ENCODE measurements around the gene ZNF491. TPM values are rescaled to one million over a fixed set of nuclear protein-coding genes. Genes with fewer than 3 reads are reported as not detected.
"Not testable (repeated sequence)": the region's sequence is repeated elsewhere in the genome, so short reads cannot be mapped to it uniquely, and the experiment has no call there.

ZNF491 gene
- total and polyA plus RNA-seq, 4 donors = 0.54 to 4.9 (median 1.8) TPM

GRCh38 chr19:11832253-11832912 is 34.1 kb downstream of the ZNF491 start:
- ATAC-seq (ENCODE audit: insufficient read depth, low FRiP score) = no peak
- no peak overlapping the region for H3K9ac ChIP-seq (ENCODE audit: insufficient read depth in 1 of 2, low read length in 2 of 2)
- H3K27me3 ChIP-seq (ENCODE audit: control insufficient read depth in 3 of 3, insufficient read depth in 3 of 3, low read length in 2 of 3) = no peaks in the 10 kb centered on the region
- H3K36me3 ChIP-seq (ENCODE audit: control insufficient read depth in 4 of 4, insufficient read depth in 4 of 4, low read length in 4 of 4) = peaks cover 10 to 46% (median 34%) of the 10 kb centered on the region in 4 donors
- WGBS, 2 donors = 97 to 98% methylated on average over 8 of the region's 8 CpGs
- TF ChIP-seq, protein P1, sequence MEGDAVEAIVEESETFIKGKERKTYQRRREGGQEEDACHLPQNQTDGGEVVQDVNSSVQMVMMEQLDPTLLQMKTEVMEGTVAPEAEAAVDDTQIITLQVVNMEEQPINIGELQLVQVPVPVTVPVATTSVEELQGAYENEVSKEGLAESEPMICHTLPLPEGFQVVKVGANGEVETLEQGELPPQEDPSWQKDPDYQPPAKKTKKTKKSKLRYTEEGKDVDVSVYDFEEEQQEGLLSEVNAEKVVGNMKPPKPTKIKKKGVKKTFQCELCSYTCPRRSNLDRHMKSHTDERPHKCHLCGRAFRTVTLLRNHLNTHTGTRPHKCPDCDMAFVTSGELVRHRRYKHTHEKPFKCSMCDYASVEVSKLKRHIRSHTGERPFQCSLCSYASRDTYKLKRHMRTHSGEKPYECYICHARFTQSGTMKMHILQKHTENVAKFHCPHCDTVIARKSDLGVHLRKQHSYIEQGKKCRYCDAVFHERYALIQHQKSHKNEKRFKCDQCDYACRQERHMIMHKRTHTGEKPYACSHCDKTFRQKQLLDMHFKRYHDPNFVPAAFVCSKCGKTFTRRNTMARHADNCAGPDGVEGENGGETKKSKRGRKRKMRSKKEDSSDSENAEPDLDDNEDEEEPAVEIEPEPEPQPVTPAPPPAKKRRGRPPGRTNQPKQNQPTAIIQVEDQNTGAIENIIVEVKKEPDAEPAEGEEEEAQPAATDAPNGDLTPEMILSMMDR (IDR thresholded peaks at IDR 0.05; ENCODE audit: control extremely low read depth, extremely low read depth) = no peak
- H3K9me3 ChIP-seq (ENCODE audit: control insufficient read depth in 4 of 4, insufficient read depth in 3 of 4, low read length in 3 of 4) = peaks cover 18 to 34% (median 31%) of the 10 kb centered on the region in 4 donors
- no peaks in the 10 kb centered on the region for H3K4me1 ChIP-seq (ENCODE audit: control insufficient read depth in 5 of 5, insufficient read depth in 5 of 5, low read length in 5 of 5)
- no peak for DNase-seq
- H3K27ac ChIP-seq (ENCODE audit: low read depth in 1 of 2, low read length in 1 of 2) = no peak overlapping the region
- no peak overlapping the region for H3K4me3 ChIP-seq

DNA sequence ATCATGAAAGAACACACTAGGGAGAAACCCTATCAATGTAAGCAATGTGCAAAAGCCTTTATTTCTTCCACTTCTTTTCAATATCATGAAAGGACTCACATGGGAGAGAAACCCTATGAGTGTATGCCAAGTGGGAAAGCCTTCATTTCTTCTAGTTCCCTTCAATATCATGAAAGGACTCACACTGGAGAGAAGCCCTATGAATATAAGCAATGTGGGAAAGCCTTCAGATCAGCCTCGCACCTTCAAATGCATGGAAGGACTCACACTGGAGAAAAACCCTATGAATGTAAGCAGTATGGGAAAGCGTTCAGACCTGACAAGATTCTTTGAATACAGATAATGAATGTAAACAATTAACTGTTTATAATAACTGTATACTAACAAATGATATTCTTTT is 35.2 kb downstream of the ZNF491 start:
- Histone ChIP-seq H3K9me3 (ENCODE audit: control insufficient read depth in 4 of 4, insufficient read depth in 3 of 4, low read length in 3 of 4) (peaks cover 21 to 34% (median 31%) of the 10 kb centered on the region in 4 donors), H3K27ac (ENCODE audit: low read depth in 1 of 2, low read length in 1 of 2) (no peak overlapping the region), H3K4me3 (no peak overlapping the region), H3K27me3 (ENCODE audit: control insufficient read depth in 3 of 3, insufficient read depth in 3 of 3, low read length in 2 of 3) (no peaks in the 10 kb centered on the region), H3K4me1 (ENCODE audit: control insufficient read depth in 5 of 5, insufficient read depth in 5 of 5, low read length in 5 of 5) (no peaks in the 10 kb centered on the region), H3K36me3 (ENCODE audit: control insufficient read depth in 4 of 4, insufficient read depth in 4 of 4, low read length in 4 of 4) (peaks cover 10 to 46% (median 32%) of the 10 kb centered on the region in 4 donors), H3K9ac (ENCODE audit: insufficient read depth in 1 of 2, low read length in 2 of 2) (no peak overlapping the region)
- WGBS, 2 donors = 95 to 98% methylated on average over 2 of the region's 2 CpGs
- DNase-seq = no peak
- TF ChIP-seq, protein P1 (IDR thresholded peaks at IDR 0.05; ENCODE audit: control extremely low read depth, extremely low read depth) = no peak
- ATAC-seq (ENCODE audit: insufficient read depth, low FRiP score) = no peak

- not testable (repeated sequence) for ATAC-seq (ENCODE audit: insufficient read depth, low FRiP score); H3K9ac ChIP-seq (ENCODE audit: insufficient read depth in 1 of 2, low read length in 2 of 2)
- 87 to 90% methylated on average over 2 of the region's 2 CpGs for WGBS, 2 donors
Measured at GRCh38 chr19:11835626-11836066, 37.3 kb downstream of the ZNF491 start.

DNA sequence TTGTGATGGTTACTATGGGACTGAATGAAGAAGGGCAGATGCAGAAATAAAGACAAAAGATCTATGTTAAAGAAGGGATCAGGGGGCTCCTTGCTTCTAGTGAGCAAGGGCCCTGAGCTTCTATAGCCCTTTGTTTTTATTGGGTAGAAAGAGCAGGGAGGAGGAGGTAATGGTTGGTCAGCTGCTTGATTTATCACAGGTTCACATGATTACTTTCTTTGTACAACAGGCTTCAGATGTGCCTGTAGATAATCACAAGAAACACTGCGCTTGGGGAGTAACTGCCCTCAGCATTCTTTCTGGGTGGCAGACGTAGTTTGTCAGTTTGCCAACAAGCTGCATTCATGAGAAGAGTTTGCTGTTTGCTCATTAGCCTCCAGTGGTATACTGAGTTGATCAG is 45.4 kb downstream of the ZNF491 start:
- Histone ChIP-seq H3K4me3 (no peak overlapping the region), H3K27me3 (ENCODE audit: control insufficient read depth in 3 of 3, insufficient read depth in 3 of 3, low read length in 2 of 3) (no peaks in the 10 kb centered on the region), H3K27ac (ENCODE audit: low read depth in 1 of 2, low read length in 1 of 2) (no peak overlapping the region), H3K4me1 (ENCODE audit: control insufficient read depth in 5 of 5, insufficient read depth in 5 of 5, low read length in 5 of 5) (peaks cover 0 to 9% (median 0%) of the 10 kb centered on the region in 5 donors), H3K36me3 (ENCODE audit: control insufficient read depth in 4 of 4, insufficient read depth in 4 of 4, low read length in 4 of 4) (no peaks in the 10 kb centered on the region), H3K9me3 (ENCODE audit: control insufficient read depth in 4 of 4, insufficient read depth in 3 of 4, low read length in 3 of 4) (no peaks in the 10 kb centered on the region), H3K9ac (ENCODE audit: insufficient read depth in 1 of 2, low read length in 2 of 2) (no peak overlapping the region)
- TF ChIP-seq, protein P1 (IDR thresholded peaks at IDR 0.05; ENCODE audit: control extremely low read depth, extremely low read depth) = no peak
- DNase-seq (no peak), ATAC-seq (ENCODE audit: insufficient read depth, low FRiP score) (no peak)
- WGBS, 2 donors = 67 to 87% methylated on average over 2 of the region's 2 CpGs

More at GRCh38 chr19:11835626-11836066, 37.3 kb downstream of the ZNF491 start:
- not testable (repeated sequence) for H3K27me3 ChIP-seq (ENCODE audit: control insufficient read depth in 3 of 3, insufficient read depth in 3 of 3, low read length in 2 of 3); H3K27ac ChIP-seq (ENCODE audit: low read depth in 1 of 2, low read length in 1 of 2); H3K4me3 ChIP-seq; H3K4me1 ChIP-seq (ENCODE audit: control insufficient read depth in 5 of 5, insufficient read depth in 5 of 5, low read length in 5 of 5); DNase-seq
- peaks cover 12 to 28% (median 26%) of the 10 kb centered on the region in 4 donors for H3K9me3 ChIP-seq (ENCODE audit: control insufficient read depth in 4 of 4, insufficient read depth in 3 of 4, low read length in 3 of 4)
- peaks cover 7 to 38% (median 26%) of the 10 kb centered on the region in 4 donors for H3K36me3 ChIP-seq (ENCODE audit: control insufficient read depth in 4 of 4, insufficient read depth in 4 of 4, low read length in 4 of 4)

DNA sequence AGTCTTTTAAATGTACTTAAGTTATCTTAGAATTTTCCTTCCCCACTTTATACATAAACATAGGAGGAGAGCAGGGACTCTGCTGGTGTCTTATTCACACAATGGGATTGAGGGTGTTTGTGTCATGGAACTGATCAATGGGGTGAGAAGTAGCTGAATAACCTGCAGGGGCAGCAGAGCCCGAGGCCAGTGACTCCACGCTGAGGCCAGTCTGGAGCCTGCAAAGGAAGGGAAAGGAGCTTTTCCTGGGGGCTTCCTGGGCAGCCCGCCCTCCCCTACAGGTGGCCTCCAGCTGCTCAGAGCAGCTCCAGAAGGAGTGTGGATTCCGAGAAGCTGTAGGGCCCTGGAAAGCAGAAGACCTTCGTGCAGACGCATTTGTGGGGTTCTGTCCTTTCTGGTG is 49.3 kb downstream of the ZNF491 start:
- peaks cover 2 to 18% (median 5%) of the 10 kb centered on the region in 5 donors for H3K4me1 ChIP-seq (ENCODE audit: control insufficient read depth in 5 of 5, insufficient read depth in 5 of 5, low read length in 5 of 5)
- not testable (repeated sequence) for H3K27me3 ChIP-seq (ENCODE audit: control insufficient read depth in 3 of 3, insufficient read depth in 3 of 3, low read length in 2 of 3); H3K9me3 ChIP-seq (ENCODE audit: control insufficient read depth in 4 of 4, insufficient read depth in 3 of 4, low read length in 3 of 4); H3K9ac ChIP-seq (ENCODE audit: insufficient read depth in 1 of 2, low read length in 2 of 2); H3K36me3 ChIP-seq (ENCODE audit: control insufficient read depth in 4 of 4, insufficient read depth in 4 of 4, low read length in 4 of 4); ATAC-seq (ENCODE audit: insufficient read depth, low FRiP score); H3K4me3 ChIP-seq; DNase-seq; H3K27ac ChIP-seq (ENCODE audit: low read depth in 1 of 2, low read length in 1 of 2)
- WGBS, 2 donors = 67 to 74% methylated on average over 6 of the region's 6 CpGs
